ENCODE results near the gene PCDH19. TPM values are rescaled to one million over a fixed set of nuclear protein-coding genes. Genes with fewer than 3 reads are reported as not detected.

PCDH19 gene
- total and polyA plus RNA-seq, 2 experiments from 2014 or later = 0.87 to 1.4 TPM

- TF ChIP-seq ZNF462 (CRISPR knock-in tag; IDR thresholded peaks at IDR 0.05) (no peak), JUNB (IDR thresholded peaks at IDR 0.05; ENCODE audit: unreplicated experiment) (no peak)
Measured at GRCh38 chrX:100404851-100405250, 5.2 kb downstream of the PCDH19 start (continued).

DNA sequence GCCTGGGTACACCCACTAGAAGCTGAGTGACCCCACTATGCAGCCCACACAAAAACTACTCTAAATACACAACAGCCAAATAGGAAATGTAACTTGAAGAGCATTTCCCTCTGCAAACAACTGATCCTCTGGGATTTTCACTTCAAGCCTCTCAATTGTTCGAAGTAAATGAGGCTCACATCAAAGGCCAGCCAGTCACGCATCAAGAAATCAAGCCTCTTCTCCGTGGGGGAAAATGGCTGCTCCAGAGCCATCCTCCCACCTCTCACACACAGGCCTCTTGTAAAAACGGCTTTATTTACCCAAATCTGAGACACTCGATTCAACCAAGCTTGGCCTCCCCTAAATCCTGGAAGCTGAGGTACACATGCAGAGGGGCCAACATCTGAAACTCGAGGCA is 14.3 kb downstream of the PCDH19 start:
- Histone ChIP-seq H3K4me2 (peak overlapping the region; percentile 51), H3K4me1 (ENCODE audit: insufficient read depth) (peaks cover 11% of the 10 kb centered on the region), H2AFZ (no peak overlapping the region), H3F3A (replicated peaks; ENCODE audit: low read depth) (no peaks in the 10 kb centered on the region), H3K9me2 (ENCODE audit: insufficient read depth) (no peaks in the 10 kb centered on the region), H3K27ac (ENCODE audit: low read depth) (no peak overlapping the region), H3K36me3 (ENCODE audit: insufficient read depth) (no peaks in the 10 kb centered on the region), H4K20me1 (replicated peaks; ENCODE audit: insufficient read depth) (no peaks in the 10 kb centered on the region), H3K27me3 (ENCODE audit: insufficient read depth) (peaks cover 67% of the 10 kb centered on the region), H3K4me3 (0 out of 2 replicates have a peak overlapping the region, but pooled peaks have one; percentile 28), H3K79me2 (replicated peaks; ENCODE audit: insufficient read depth) (no peaks in the 10 kb centered on the region)
- no peak for TF ChIP-seq ZNF331 (CRISPR knock-in tag; IDR thresholded peaks at IDR 0.05; ENCODE audit: low read depth)
- TF ChIP-seq, protein P1, sequence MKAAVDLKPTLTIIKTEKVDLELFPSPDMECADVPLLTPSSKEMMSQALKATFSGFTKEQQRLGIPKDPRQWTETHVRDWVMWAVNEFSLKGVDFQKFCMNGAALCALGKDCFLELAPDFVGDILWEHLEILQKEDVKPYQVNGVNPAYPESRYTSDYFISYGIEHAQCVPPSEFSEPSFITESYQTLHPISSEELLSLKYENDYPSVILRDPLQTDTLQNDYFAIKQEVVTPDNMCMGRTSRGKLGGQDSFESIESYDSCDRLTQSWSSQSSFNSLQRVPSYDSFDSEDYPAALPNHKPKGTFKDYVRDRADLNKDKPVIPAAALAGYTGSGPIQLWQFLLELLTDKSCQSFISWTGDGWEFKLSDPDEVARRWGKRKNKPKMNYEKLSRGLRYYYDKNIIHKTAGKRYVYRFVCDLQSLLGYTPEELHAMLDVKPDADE (IDR thresholded peaks at IDR 0.05) = no peak
- TF ChIP-seq ZNF462 (CRISPR knock-in tag; IDR thresholded peaks at IDR 0.05) = no peak
- TF ChIP-seq, protein P2, sequence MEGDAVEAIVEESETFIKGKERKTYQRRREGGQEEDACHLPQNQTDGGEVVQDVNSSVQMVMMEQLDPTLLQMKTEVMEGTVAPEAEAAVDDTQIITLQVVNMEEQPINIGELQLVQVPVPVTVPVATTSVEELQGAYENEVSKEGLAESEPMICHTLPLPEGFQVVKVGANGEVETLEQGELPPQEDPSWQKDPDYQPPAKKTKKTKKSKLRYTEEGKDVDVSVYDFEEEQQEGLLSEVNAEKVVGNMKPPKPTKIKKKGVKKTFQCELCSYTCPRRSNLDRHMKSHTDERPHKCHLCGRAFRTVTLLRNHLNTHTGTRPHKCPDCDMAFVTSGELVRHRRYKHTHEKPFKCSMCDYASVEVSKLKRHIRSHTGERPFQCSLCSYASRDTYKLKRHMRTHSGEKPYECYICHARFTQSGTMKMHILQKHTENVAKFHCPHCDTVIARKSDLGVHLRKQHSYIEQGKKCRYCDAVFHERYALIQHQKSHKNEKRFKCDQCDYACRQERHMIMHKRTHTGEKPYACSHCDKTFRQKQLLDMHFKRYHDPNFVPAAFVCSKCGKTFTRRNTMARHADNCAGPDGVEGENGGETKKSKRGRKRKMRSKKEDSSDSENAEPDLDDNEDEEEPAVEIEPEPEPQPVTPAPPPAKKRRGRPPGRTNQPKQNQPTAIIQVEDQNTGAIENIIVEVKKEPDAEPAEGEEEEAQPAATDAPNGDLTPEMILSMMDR (conservative IDR thresholded peaks at IDR 0.05; ENCODE audit: low read depth in 2 of 2) = no peak
- no peak for TF ChIP-seq NANOG (IDR thresholded peaks at IDR 0.05; ENCODE audit: borderline replicate concordance)
- no peak overlapping the region for H3K4me3 Mint-ChIP-seq
- DNase-seq (ENCODE audit: low spot score) = no peak
- ATAC-seq = no peak
- H3K36me3 Mint-ChIP-seq (ENCODE audit: low read depth) = no peaks in the 10 kb centered on the region; the same call in 2 of the 3 replicates
- H3K9me3 Mint-ChIP-seq = peaks cover 3% of the 10 kb centered on the region; the same call in 1 of the 3 replicates
- H3K27me3 Mint-ChIP-seq (ENCODE audit: insufficient read depth, low read depth, poor library complexity) = peaks cover 7% of the 10 kb centered on the region
- H3K4me1 Mint-ChIP-seq = peaks cover 9% of the 10 kb centered on the region; the same call in 2 of the 3 replicates
- H3K27ac Mint-ChIP-seq = no peak overlapping the region
